H9 (cell line): ENCODE data around the gene RNGTT. TPM values are rescaled to one million over a fixed set of nuclear protein-coding genes. Genes with fewer than 3 reads are reported as not detected.

Experiments
- DNase-seq: peaks from one replicate; pipeline ENCODE4 v3.0.0-alpha.2; 2017
- H2AFZ ChIP-seq: one replicate; pipeline ENCODE4 v1.6.1; 2013; ENCODE audit warnings: mild to moderate bottlenecking, low read length, control low read depth, moderate library complexity
- H2AK5ac ChIP-seq: 2 replicates; pipeline ENCODE4 v1.6.1; 2013; ENCODE audit warnings: low read length, control low read depth, mixed read lengths; ENCODE audit not compliant: insufficient read length
- H2BK120ac ChIP-seq: one replicate; pipeline ENCODE4 v1.6.1; 2013; ENCODE audit warnings: low read depth, mild to moderate bottlenecking, low read length, control low read depth, inconsistent platforms; ENCODE audit not compliant: poor library complexity, severe bottlenecking
- H2BK12ac ChIP-seq: 2 replicates; pipeline ENCODE4 v1.6.1; 2013; ENCODE audit warnings: low read length, control low read depth, mixed read lengths, low read depth; ENCODE audit not compliant: insufficient read length
- H2BK15ac ChIP-seq: 2 replicates; pipeline ENCODE4 v1.6.1; 2013; ENCODE audit warnings: low read depth, low read length, control low read depth
- H2BK20ac ChIP-seq: one replicate; pipeline ENCODE4 v1.6.1; 2013; ENCODE audit warnings: low read depth, mild to moderate bottlenecking, low read length, control low read depth, inconsistent platforms; ENCODE audit not compliant: poor library complexity, severe bottlenecking
- H2BK5ac ChIP-seq: 2 replicates; pipeline ENCODE4 v1.6.1; 2013; ENCODE audit warnings: low read length, control low read depth, mixed read lengths; ENCODE audit not compliant: insufficient read length
- H3K14ac ChIP-seq: 2 replicates; pipeline ENCODE4 v1.6.1; 2013; ENCODE audit warnings: low read length, control low read depth; ENCODE audit not compliant: insufficient read depth
- H3K18ac ChIP-seq: 2 replicates; pipeline ENCODE4 v1.6.1; 2013; ENCODE audit warnings: low read depth, mild to moderate bottlenecking, mixed read lengths, low read length, control low read depth; ENCODE audit not compliant: insufficient read length
- H3K23ac ChIP-seq: 2 replicates; pipeline ENCODE4 v1.6.1; 2013; ENCODE audit warnings: low read length, control low read depth, mixed read lengths, low read depth; ENCODE audit not compliant: insufficient read length
- H3K23me2 ChIP-seq: 2 replicates; pipeline ENCODE4 v1.6.1; 2013; ENCODE audit warnings: low read depth, mild to moderate bottlenecking, mixed read lengths, low read length, control low read depth; ENCODE audit not compliant: insufficient read length, poor library complexity, severe bottlenecking
- H3K27ac ChIP-seq: 2 replicates; pipeline ENCODE4 v1.5.1; 2013; ENCODE audit warnings: low read length, control low read depth, mixed read lengths, low read depth; ENCODE audit not compliant: insufficient read length
- H3K27me3 ChIP-seq: 2 replicates; pipeline ENCODE4 v1.6.1; 2013; ENCODE audit warnings: low read length, control low read depth, inconsistent platforms; ENCODE audit not compliant: insufficient read depth
- H3K4ac ChIP-seq: 2 replicates; pipeline ENCODE4 v1.6.1; 2013; ENCODE audit warnings: low read depth, mild to moderate bottlenecking, control low read depth, inconsistent platforms, low read length, moderate library complexity
- H3K4me1 ChIP-seq: 2 replicates; pipeline ENCODE4 v1.6.1; 2013; ENCODE audit warnings: low read length, control low read depth, inconsistent platforms; ENCODE audit not compliant: insufficient read depth
- H3K4me2 ChIP-seq: 2 replicates; pipeline ENCODE4 v1.6.1; 2013; ENCODE audit warnings: low read length, control low read depth, mixed read lengths; ENCODE audit not compliant: insufficient read length, insufficient read depth
- H3K56ac ChIP-seq: 2 replicates; pipeline ENCODE4 v1.6.1; 2013; ENCODE audit warnings: low read depth, mild to moderate bottlenecking, mixed read lengths, low read length, control low read depth; ENCODE audit not compliant: insufficient read length
- H3K79me1 ChIP-seq: 2 replicates; pipeline ENCODE4 v1.6.1; 2013; ENCODE audit warnings: low read depth, mild to moderate bottlenecking, moderate library complexity, low read length, control low read depth, inconsistent platforms; ENCODE audit not compliant: insufficient read depth, poor library complexity, severe bottlenecking
- H3K79me2 ChIP-seq: 2 replicates; pipeline ENCODE4 v1.6.1; 2013; ENCODE audit warnings: low read length, control low read depth, inconsistent platforms; ENCODE audit not compliant: insufficient read depth
- H3K9ac ChIP-seq: 2 replicates; pipeline ENCODE4 v1.6.1; 2013; ENCODE audit warnings: low read length, control low read depth, mixed read lengths; ENCODE audit not compliant: insufficient read length; ENCODE audit errors: extremely low read depth
- H3K9me3 ChIP-seq: one replicate; pipeline ENCODE4 v1.6.1; 2013; ENCODE audit warnings: low read depth, low read length, inconsistent platforms; ENCODE audit not compliant: control insufficient read depth
- H3T11ph ChIP-seq: one replicate; pipeline ENCODE4 v1.6.1; 2013; ENCODE audit warnings: mild to moderate bottlenecking, low read length, control low read depth, inconsistent platforms
- H4K20me1 ChIP-seq: one replicate; pipeline ENCODE4 v1.6.1; 2013; ENCODE audit not compliant: control insufficient read depth, insufficient read length, insufficient read depth
- H4K5ac ChIP-seq: 2 replicates; pipeline ENCODE4 v1.6.1; 2013; ENCODE audit warnings: low read depth, mild to moderate bottlenecking, mixed read lengths, low read length, control low read depth; ENCODE audit not compliant: insufficient read length
- H4K8ac ChIP-seq: replicated peaks from 2 replicates; pipeline ENCODE4 v1.6.1; 2013; ENCODE audit warnings: low read length, control low read depth, mixed read lengths, low read depth; ENCODE audit not compliant: insufficient read length
- H4K91ac ChIP-seq: 2 replicates; pipeline ENCODE4 v1.6.1; 2013; ENCODE audit warnings: low read depth, mild to moderate bottlenecking, moderate library complexity, mixed read lengths, low read length, control low read depth; ENCODE audit not compliant: insufficient read length
- H3K27ac Mint-ChIP-seq, 3 experiments: 2 replicates in 2 of 3; 3 replicates in 1 of 3; pipeline ENCODE4 v1.8.0; 2020 to 2021; ENCODE audit warnings: mixed read lengths in 3 of 3, mild to moderate bottlenecking in 1 of 3, moderate library complexity in 1 of 3
- H3K27me3 Mint-ChIP-seq: 2 replicates; pipeline ENCODE4 v1.8.0; 2021; ENCODE audit warnings: low read depth, mild to moderate bottlenecking, moderate library complexity, mixed read lengths
- H3K36me3 Mint-ChIP-seq, 3 experiments: 2 replicates in 2 of 3; 3 replicates in 1 of 3; pipeline ENCODE4 v1.8.0; 2020 to 2021; ENCODE audit warnings: low read depth in 3 of 3, mixed read lengths in 3 of 3; ENCODE audit not compliant: insufficient read depth in 1 of 3
- H3K4me1 Mint-ChIP-seq, 2 experiments: 2 replicates each; pipeline ENCODE4 v1.8.0; 2020; ENCODE audit warnings: mixed read lengths in 2 of 2
- H3K4me3 Mint-ChIP-seq, 2 experiments: 2 replicates in 1 of 2; 3 replicates in 1 of 2; pipeline ENCODE4 v1.8.0; 2020 to 2021; ENCODE audit warnings: mild to moderate bottlenecking in 2 of 2, mixed read lengths in 2 of 2, moderate library complexity in 1 of 2
- H3K9me3 Mint-ChIP-seq, 2 experiments: 2 replicates in 1 of 2; 3 replicates in 1 of 2; pipeline ENCODE4 v1.8.0; 2020; ENCODE audit warnings: mild to moderate bottlenecking in 2 of 2, mixed read lengths in 2 of 2, moderate library complexity in 1 of 2
- CTCF ChIP-seq: fragments of 200-600 bp; sonication (generic); conservative IDR thresholded peaks from 3 replicates; pipeline ENCODE4 v1.8.0; 2021; ENCODE audit warnings: antibody characterized with exemption, mild to moderate bottlenecking
- WGBS: extraction: QIAGEN DNeasy Blood & Tissue Kit; methylation state at CpG from one replicate; pipeline ENCODE4 v1.1.7; 2013; ENCODE audit warnings: missing lambda C conversion rate, low lambda C conversion rate, mixed read lengths; ENCODE audit not compliant: insufficient read length; ENCODE audit errors: extremely low coverage; 5-methylcytosine and 5-hydroxymethylcytosine counted together
- total RNA-seq: library from RNA; stranded (reverse); gene quantifications from 2 replicates; pipeline ENCODE4 v1.2.1, GENCODE V29; 2021

The RNGTT gene
- total RNA-seq, 1 experiment from 2014 or later = 20.5 TPM

- no peaks in the 10 kb centered on the region for H3K36me3 Mint-ChIP-seq
- H3K23ac ChIP-seq = no peak overlapping the region
- no peaks in the 10 kb centered on the region for H3K79me2 ChIP-seq
- H3K4me1 ChIP-seq = peaks cover 11% of the 10 kb centered on the region
- H2BK20ac ChIP-seq = no peak overlapping the region
- no peak overlapping the region for H3K56ac ChIP-seq
- no peaks in the 10 kb centered on the region for H3K9me3 Mint-ChIP-seq
- no CpG with 5 or more reads among the region's 15 CpGs for WGBS
- no peak overlapping the region for H4K8ac ChIP-seq
- H3K18ac ChIP-seq = no peak overlapping the region
- no peak overlapping the region for H3K4ac ChIP-seq
- no peaks in the 10 kb centered on the region for H4K20me1 ChIP-seq
- no peak for DNase-seq
- TF ChIP-seq CTCF = no peak
- H2AFZ ChIP-seq = no peak overlapping the region
- H3T11ph ChIP-seq = no peak overlapping the region
- no peak overlapping the region for H2BK5ac ChIP-seq
- no peaks in the 10 kb centered on the region for H3K23me2 ChIP-seq
- H3K9ac ChIP-seq = no peak overlapping the region
- no peak overlapping the region for H3K14ac ChIP-seq
- no peak overlapping the region for H3K4me2 ChIP-seq
- no peaks in the 10 kb centered on the region for H3K9me3 ChIP-seq
- no peak overlapping the region for H2BK12ac ChIP-seq
- H4K5ac ChIP-seq = no peak overlapping the region
- no peak overlapping the region for H2BK120ac ChIP-seq
- H3K79me1 ChIP-seq = no peaks in the 10 kb centered on the region
- H3K27ac ChIP-seq = no peak overlapping the region
- no peaks in the 10 kb centered on the region for H3K27me3 Mint-ChIP-seq
- H2BK15ac ChIP-seq = no peak overlapping the region
- no peak overlapping the region; a peak in 1 of 5 replicates for H3K4me3 Mint-ChIP-seq
- H4K91ac ChIP-seq = no peak overlapping the region
- H3K27me3 ChIP-seq = no peaks in the 10 kb centered on the region
- peaks cover 28 to 34% of the 10 kb centered on the region in 2 experiments for H3K4me1 Mint-ChIP-seq
- no peak overlapping the region for H2AK5ac ChIP-seq
- peak overlapping the region in 2 of 3 experiments; percentile 37 to 73; a peak in 1 of 7 replicates for H3K27ac Mint-ChIP-seq
Observed at GRCh38 chr6:89007209-89008000, 44.0 kb upstream of the RNGTT start.
